Measurements from ENCODE around the gene DCXR.

The DCXR gene

GRCh38 chr17:82008941-82009405 is 28.5 kb downstream of the DCXR start:
- no peak for DNase-seq

- DNase-seq, result no peak
Observed at GRCh38 chr17:82008258-82008940, 29.1 kb downstream of the DCXR start.

GRCh38 chr17:82007495-82008257 is 29.8 kb downstream of the DCXR start:
- no peak for DNase-seq

- DNase-seq, result no peak
Observed at GRCh38 chr17:82007228-82007494, 30.3 kb downstream of the DCXR start.

GRCh38 chr17:82006468-82007227 is 30.8 kb downstream of the DCXR start:
- DNase-seq, result peak; percentile 68

- DNase-seq, result no peak
Observed at GRCh38 chr17:82005701-82006348, 31.7 kb downstream of the DCXR start.

- no peak for DNase-seq
Observed at GRCh38 chr17:82004517-82005455, 32.7 kb downstream of the DCXR start.

GRCh38 chr17:82003411-82004381 is 33.8 kb downstream of the DCXR start:
- peak; percentile 97 for DNase-seq

GRCh38 chr17:82001571-82002056 is 35.9 kb downstream of the DCXR start:
- no peak for DNase-seq

GRCh38 chr17:82000803-82001570 is 36.5 kb downstream of the DCXR start:
- no peak for DNase-seq

GRCh38 chr17:81999976-82000802 is 37.3 kb downstream of the DCXR start:
- no peak for DNase-seq

- DNase-seq, result no peak
Observed at GRCh38 chr17:81999587-81999975, 37.9 kb downstream of the DCXR start.

GRCh38 chr17:81998691-81999438 is 38.6 kb downstream of the DCXR start:
- no peak for DNase-seq

- DNase-seq, result no peak
Observed at GRCh38 chr17:81998212-81998611, 39.3 kb downstream of the DCXR start.

- DNase-seq, result no peak
Observed at GRCh38 chr17:81996757-81997441, 40.6 kb downstream of the DCXR start.

- DNase-seq, result no peak
Observed at GRCh38 chr17:81996232-81996756, 41.2 kb downstream of the DCXR start.
